ENCODE measurements around the gene WDR27.

The WDR27 gene

DNA sequence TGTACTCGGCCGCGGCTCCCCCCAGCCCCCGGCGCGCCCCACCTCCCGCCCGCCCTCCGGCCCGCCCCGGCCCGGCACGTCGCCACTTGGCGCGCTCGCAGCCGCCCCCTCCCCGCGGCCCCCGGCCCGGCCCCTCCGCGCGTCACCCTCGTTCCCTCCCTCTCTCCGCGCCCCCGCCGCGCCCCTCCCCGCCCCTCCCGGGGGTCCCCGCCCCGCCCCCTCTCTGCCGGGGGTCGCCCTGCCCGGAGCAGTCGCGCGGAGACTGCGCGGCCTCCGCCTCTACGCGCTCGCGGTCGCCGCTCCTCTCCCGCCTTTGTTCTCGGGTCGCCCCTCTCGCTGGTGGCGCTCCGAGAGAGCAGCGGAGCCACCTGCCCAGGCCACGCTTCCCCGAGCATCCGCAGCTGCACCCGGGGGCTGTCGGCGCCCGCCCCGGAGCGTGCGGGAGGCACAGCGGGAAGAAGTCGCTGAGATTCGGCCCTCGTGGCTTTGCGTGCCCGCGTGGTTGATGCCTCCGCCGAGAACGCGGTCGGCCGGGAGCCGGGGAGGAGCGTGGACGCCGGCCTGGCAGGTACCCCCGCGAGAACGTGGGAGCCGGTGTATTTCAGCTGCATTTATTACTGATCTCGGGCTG is 22.8 kb upstream of the WDR27 start, which contains the start of gene PHF10:
Gene PHF10, minus strand, starts transcription at position 7 of the 631 bp plus-strand sequence. CDS start 569 bp downstream, outside the sequence.
- H3K27ac ChIP-seq (ENCODE audit: low read depth, low read length), result peak within 1 kb of the TSS; percentile 98
- peak within 1 kb of the TSS; percentile 98 for H3K9ac ChIP-seq (ENCODE audit: low read depth, low read length)
- H3K9me3 ChIP-seq (ENCODE audit: insufficient read depth, low read depth, low read length), result no peaks in the 10 kb centered on the region
- WGBS, result under 1% methylated on average over 81 of the region's 89 CpGs
- no peaks in the 10 kb centered on the region; the same call in 1 of the 2 replicates for H3K27me3 ChIP-seq (ENCODE audit: insufficient read depth, low read length)
- H3K4me3 ChIP-seq (ENCODE audit: low read length), result peak within 1 kb of the TSS; percentile 91
- H3K36me3 ChIP-seq (ENCODE audit: insufficient read depth, low read length), result peaks cover 6% of the 10 kb centered on the region; the same call in 1 of the 2 replicates
- H3K4me1 ChIP-seq (ENCODE audit: insufficient read depth, low read length), result peaks cover 29% of the 10 kb centered on the region

DNA sequence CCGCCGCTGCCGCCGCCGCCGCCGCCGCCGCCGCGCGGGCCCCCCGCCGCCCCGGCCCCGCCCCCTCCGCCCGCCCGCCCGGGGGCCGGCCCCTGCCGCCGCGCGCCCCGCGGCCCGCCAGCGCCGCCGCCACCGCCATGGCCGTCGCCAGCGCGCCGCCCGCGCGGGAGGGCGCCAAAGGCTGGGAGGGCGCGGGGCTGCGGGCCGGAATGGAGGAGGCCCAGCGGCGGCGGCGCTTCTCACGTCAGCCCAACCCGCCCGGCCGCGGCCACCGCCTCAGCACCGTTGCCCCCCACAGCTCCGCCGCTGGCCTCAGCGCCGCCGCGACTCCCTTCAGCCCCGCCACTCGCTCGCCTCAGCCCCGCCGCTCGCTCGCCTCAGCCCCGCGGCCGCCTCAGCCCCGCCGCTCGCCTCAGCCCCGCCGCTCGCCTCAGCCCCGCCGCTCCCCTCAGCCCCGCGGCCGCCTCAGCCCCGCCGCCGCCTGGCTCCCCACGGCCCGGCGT is 22.2 kb upstream of the WDR27 start:
- Histone ChIP-seq H3K9me3 (ENCODE audit: insufficient read depth, low read depth, low read length) (no peaks in the 10 kb centered on the region), H3K4me3 (ENCODE audit: low read length) (peak overlapping the region; percentile 52), H3K4me1 (ENCODE audit: insufficient read depth, low read length) (peaks cover 29% of the 10 kb centered on the region), H3K27me3 (ENCODE audit: insufficient read depth, low read length) (no peaks in the 10 kb centered on the region; the same call in 1 of the 2 replicates), H3K36me3 (ENCODE audit: insufficient read depth, low read length) (peaks cover 11% of the 10 kb centered on the region), H3K27ac (ENCODE audit: low read depth, low read length) (peak overlapping the region; percentile 85; the same call in 1 of the 2 replicates), H3K9ac (ENCODE audit: low read depth, low read length) (peak overlapping the region; percentile 76)
- under 1% methylated on average over 85 of the region's 89 CpGs for WGBS

DNA sequence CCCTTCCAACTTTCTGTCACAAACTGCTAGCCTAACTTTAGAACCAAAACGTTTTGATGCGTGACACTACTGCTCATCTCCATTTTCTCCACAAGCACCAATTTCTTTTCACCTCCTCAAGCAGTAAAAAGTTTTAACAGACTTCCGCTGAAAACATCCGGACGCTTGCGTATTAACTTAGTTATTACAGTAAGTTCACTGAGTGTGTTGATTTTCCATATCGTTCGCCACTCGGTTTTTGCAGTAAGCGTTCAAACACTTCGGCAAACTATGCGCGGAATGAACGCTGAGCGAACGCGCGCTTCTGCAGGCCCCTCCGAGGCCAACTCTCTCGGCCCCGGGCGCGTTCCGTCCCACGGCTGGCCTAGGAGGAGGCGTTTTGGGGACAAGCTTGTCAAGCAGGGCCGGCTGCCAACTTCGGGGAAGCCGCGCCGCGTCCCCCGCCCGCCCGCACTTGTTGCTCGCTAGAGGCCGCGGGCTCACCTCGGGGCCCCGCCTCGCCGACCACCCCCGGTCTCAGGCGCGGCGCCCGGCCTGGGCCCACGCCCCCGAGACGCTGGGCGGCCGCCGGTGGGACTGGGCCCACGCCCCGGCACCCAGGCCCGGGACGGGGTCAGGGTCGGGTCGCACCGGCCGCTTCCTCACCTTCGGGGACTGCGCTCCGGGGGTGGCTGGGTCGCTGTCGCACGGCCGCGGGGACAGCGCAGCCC is 21.5 kb upstream of the WDR27 start:
- Histone ChIP-seq H3K27ac (ENCODE audit: low read depth, low read length) (peak overlapping the region; percentile 60; the same call in 1 of the 2 replicates), H3K9ac (ENCODE audit: low read depth, low read length) (peak overlapping the region; percentile 57), H3K4me3 (ENCODE audit: low read length) (peak overlapping the region; percentile 81), H3K9me3 (ENCODE audit: insufficient read depth, low read depth, low read length) (no peaks in the 10 kb centered on the region), H3K4me1 (ENCODE audit: insufficient read depth, low read length) (peaks cover 29% of the 10 kb centered on the region), H3K27me3 (ENCODE audit: insufficient read depth, low read length) (no peaks in the 10 kb centered on the region; the same call in 1 of the 2 replicates), H3K36me3 (ENCODE audit: insufficient read depth, low read length) (peaks cover 16% of the 10 kb centered on the region)
- WGBS, result under 1% methylated on average over 70 of the region's 70 CpGs

DNA sequence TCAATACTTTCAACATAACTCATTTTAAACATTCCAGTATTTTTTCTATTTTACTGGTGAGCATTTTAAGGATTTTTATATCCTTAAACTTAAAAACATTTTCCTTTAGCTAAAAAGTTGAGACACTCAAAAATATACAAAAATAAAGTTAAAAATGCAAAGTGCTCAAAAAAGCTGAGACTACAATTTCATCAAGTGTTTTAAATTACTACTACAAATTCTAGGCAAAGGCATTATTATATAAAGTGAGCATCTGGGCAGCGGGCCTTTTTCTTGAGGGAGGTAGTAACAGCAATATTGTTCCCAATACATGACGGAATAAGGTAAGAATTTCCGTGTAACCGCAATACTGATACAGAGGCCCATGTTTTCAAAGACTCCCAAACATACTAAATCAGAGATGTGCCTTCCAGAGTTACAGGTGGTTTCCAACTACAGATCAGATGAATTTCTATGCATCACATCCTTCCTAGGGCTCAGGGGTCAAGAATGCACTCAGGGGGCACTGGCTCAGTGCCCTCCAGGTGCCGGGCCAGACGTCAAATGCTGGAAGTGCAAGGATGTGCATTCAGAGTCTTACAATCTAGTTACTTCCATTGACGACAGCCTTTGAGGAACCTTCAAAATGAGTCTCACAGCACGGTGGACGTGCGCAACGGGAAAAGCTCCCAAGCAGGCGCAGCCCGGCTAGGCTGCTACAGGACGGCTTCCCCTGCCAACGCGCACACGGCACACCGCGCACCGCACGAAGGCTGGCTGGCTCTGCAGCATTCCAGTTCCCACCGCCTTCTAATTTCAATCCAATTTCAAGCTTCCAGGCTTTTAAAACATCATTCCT is 20.8 kb upstream of the WDR27 start:
- H3K27me3 ChIP-seq (ENCODE audit: insufficient read depth, low read length), result no peaks in the 10 kb centered on the region; the same call in 1 of the 2 replicates
- peak overlapping the region; percentile 57; the same call in 1 of the 2 replicates for H3K9ac ChIP-seq (ENCODE audit: low read depth, low read length)
- H3K4me1 ChIP-seq (ENCODE audit: insufficient read depth, low read length), result peaks cover 29% of the 10 kb centered on the region
- no peak overlapping the region for H3K27ac ChIP-seq (ENCODE audit: low read depth, low read length)
- H3K4me3 ChIP-seq (ENCODE audit: low read length), result peak overlapping the region; percentile 81
- H3K36me3 ChIP-seq (ENCODE audit: insufficient read depth, low read length), result peaks cover 23% of the 10 kb centered on the region
- WGBS, result 6% methylated on average over 22 of the region's 22 CpGs
- H3K9me3 ChIP-seq (ENCODE audit: insufficient read depth, low read depth, low read length), result no peaks in the 10 kb centered on the region

DNA sequence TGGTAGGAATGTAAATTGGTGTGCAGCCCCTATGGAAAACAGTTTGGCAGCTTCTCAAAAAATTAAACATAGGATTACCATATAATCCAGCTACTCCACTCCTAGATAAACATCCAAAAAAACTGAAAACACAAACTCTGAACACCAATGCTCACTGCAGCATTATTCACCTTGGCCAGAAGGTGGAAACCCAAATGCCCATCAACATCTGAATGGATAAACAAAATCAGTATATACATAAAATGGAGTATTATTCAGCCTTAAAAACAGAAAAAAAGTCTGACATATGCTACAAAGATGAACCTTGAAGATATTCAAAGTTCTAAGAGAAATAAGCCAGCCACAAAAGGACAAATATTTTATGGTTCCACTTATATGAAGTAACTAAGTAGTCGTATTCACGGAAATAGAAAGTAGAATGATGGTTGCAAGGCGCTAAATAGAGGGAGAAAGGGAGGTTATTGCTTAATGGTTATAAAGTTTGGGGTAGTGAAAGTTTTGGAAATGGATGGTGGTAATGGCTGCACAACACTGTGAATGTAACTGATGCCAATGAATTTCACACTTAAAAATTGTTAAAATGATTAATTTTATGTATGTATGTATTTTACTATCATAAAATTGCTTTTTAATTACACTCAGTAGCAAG is 18.5 kb upstream of the WDR27 start:
- Histone ChIP-seq H3K27ac (ENCODE audit: low read depth, low read length) (no peak overlapping the region), H3K9ac (ENCODE audit: low read depth, low read length) (no peak overlapping the region), H3K9me3 (ENCODE audit: insufficient read depth, low read depth, low read length) (no peaks in the 10 kb centered on the region), H3K4me3 (ENCODE audit: low read length) (no peak overlapping the region), H3K4me1 (ENCODE audit: insufficient read depth, low read length) (peaks cover 18% of the 10 kb centered on the region), H3K27me3 (ENCODE audit: insufficient read depth, low read length) (no peaks in the 10 kb centered on the region; the same call in 1 of the 2 replicates), H3K36me3 (ENCODE audit: insufficient read depth, low read length) (peaks cover 46% of the 10 kb centered on the region)
- 96% methylated on average over 3 of the region's 3 CpGs for WGBS

DNA sequence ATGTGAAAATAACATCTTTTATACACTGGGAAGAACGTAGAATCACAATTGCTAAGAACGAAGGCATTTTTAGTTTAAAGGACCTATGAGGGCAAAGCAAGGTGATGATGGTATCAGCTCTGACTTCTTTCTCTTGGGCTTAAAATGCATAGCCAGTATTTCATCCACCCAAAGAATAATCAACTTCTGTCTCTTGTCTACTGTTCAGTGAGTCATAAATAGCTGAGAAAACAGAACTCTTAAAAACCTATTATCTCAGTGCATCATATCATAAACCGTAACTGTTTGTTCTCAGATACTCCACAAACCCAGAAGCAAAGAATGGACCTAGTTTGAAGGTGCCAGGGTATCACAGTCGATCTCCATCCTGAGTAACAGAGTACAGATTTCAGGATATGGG is 17.3 kb upstream of the WDR27 start:
- WGBS, result 98% methylated on average over 4 of the region's 4 CpGs
- Histone ChIP-seq H3K4me3 (ENCODE audit: low read length) (no peak overlapping the region), H3K9me3 (ENCODE audit: insufficient read depth, low read depth, low read length) (no peaks in the 10 kb centered on the region), H3K4me1 (ENCODE audit: insufficient read depth, low read length) (peaks cover 16% of the 10 kb centered on the region), H3K9ac (ENCODE audit: low read depth, low read length) (no peak overlapping the region), H3K27me3 (ENCODE audit: insufficient read depth, low read length) (no peaks in the 10 kb centered on the region; the same call in 1 of the 2 replicates), H3K36me3 (ENCODE audit: insufficient read depth, low read length) (peaks cover 58% of the 10 kb centered on the region), H3K27ac (ENCODE audit: low read depth, low read length) (no peak overlapping the region)

DNA sequence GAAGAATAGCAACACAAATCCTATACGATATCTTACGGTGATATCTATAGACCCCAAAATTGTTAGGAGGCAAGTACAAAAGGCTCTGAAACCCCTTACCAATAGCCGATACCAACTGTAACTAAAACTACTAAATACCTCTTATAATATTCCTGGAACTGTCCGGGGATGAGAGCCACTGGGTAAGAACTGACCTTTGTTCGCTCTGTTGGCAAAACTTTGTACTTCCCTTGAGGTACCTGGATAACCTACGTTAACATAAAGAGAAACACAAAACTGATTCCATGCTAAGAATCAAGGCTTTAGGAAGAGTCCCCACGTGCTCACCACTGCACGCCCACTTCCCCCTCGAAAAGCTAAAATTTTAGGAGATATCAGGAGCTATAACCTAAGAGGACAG is 12.8 kb upstream of the WDR27 start:
- Histone ChIP-seq H3K27ac (ENCODE audit: low read depth, low read length) (no peak overlapping the region), H3K9ac (ENCODE audit: low read depth, low read length) (no peak overlapping the region), H3K27me3 (ENCODE audit: insufficient read depth, low read length) (no peaks in the 10 kb centered on the region), H3K36me3 (ENCODE audit: insufficient read depth, low read length) (peaks cover 94% of the 10 kb centered on the region), H3K4me1 (ENCODE audit: insufficient read depth, low read length) (no peaks in the 10 kb centered on the region), H3K9me3 (ENCODE audit: insufficient read depth, low read depth, low read length) (no peaks in the 10 kb centered on the region), H3K4me3 (ENCODE audit: low read length) (no peak overlapping the region)
- 96% methylated on average over 9 of the region's 9 CpGs for WGBS

DNA sequence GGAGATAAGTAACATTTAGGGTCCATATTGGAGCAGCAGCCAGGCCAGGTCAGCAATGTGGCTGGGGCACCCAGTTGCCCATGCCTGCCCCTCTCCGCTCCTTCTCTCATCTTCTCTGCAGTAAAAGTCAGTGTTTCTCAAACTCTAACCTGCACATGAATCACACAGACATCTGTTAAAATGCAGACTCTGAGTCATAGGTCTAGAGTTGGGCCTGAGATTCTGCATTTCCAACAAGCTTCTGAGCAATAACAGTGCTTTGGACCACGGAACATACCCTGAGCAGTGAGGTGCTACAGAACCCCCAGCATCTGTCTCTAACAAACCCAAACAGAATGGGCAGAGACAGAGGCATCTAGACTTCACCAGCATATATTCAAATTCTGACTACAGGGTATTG is 12.3 kb upstream of the WDR27 start:
- H3K27me3 ChIP-seq (ENCODE audit: insufficient read depth, low read length), result no peaks in the 10 kb centered on the region
- no peaks in the 10 kb centered on the region for H3K4me1 ChIP-seq (ENCODE audit: insufficient read depth, low read length)
- H3K9me3 ChIP-seq (ENCODE audit: insufficient read depth, low read depth, low read length), result no peaks in the 10 kb centered on the region
- H3K4me3 ChIP-seq (ENCODE audit: low read length), result no peak overlapping the region
- WGBS, result 92% methylated on average over 2 of the region's 2 CpGs
- no peak overlapping the region for H3K9ac ChIP-seq (ENCODE audit: low read depth, low read length)
- H3K36me3 ChIP-seq (ENCODE audit: insufficient read depth, low read length), result peaks cover 94% of the 10 kb centered on the region
- H3K27ac ChIP-seq (ENCODE audit: low read depth, low read length), result no peak overlapping the region

DNA sequence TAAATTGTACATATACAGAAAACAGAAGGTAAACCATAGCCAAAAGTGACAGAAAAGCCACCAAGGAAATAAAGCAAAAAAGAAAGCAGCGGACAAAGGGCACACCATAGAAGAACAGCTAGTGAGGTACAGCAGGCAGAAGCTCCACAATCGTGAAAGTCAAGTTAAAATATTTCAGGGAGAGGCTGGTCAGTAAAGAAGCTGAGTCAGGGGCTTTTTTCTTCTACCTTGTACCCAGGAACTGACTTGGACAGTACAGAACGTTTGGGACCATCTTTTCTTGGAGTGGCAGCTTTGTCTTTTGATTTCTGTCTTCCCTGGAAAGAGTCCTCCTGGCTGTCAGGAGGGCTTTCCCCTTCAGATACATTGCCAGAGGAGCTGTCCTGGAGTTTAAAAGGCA is 8.2 kb upstream of the WDR27 start:
- Histone ChIP-seq H3K9ac (ENCODE audit: low read depth, low read length) (no peak overlapping the region), H3K27me3 (ENCODE audit: insufficient read depth, low read length) (no peaks in the 10 kb centered on the region), H3K4me3 (ENCODE audit: low read length) (no peak overlapping the region), H3K36me3 (ENCODE audit: insufficient read depth, low read length) (peaks cover 97% of the 10 kb centered on the region), H3K9me3 (ENCODE audit: insufficient read depth, low read depth, low read length) (no peaks in the 10 kb centered on the region), H3K27ac (ENCODE audit: low read depth, low read length) (no peak overlapping the region), H3K4me1 (ENCODE audit: insufficient read depth, low read length) (no peaks in the 10 kb centered on the region)
- 90% methylated on average over 3 of the region's 3 CpGs for WGBS

DNA sequence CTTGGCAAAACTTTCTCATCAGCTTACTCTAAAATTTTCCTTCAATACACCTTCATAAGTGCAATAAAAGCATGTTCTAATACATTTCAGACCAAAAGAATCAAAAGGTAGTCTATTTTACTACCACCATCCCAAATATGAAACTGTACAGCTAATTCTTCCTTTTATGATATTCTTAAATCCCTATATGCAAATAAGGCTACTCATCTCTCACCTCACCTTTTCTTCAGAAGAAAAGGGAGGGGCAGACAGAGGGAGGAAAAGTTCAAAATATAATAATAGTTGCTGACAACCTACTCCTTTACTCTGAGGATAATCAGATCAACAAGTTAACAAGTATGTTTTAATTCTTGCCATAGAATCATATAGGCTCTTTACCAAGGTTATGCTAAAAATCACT is 7.5 kb upstream of the WDR27 start:
- Histone ChIP-seq H3K27me3 (ENCODE audit: insufficient read depth, low read length) (no peaks in the 10 kb centered on the region), H3K36me3 (ENCODE audit: insufficient read depth, low read length) (peaks cover 97% of the 10 kb centered on the region), H3K9ac (ENCODE audit: low read depth, low read length) (no peak overlapping the region), H3K4me3 (ENCODE audit: low read length) (no peak overlapping the region), H3K4me1 (ENCODE audit: insufficient read depth, low read length) (no peaks in the 10 kb centered on the region), H3K9me3 (ENCODE audit: insufficient read depth, low read depth, low read length) (no peaks in the 10 kb centered on the region), H3K27ac (ENCODE audit: low read depth, low read length) (no peak overlapping the region)
